Endothelial cell of umbilical vein (primary cell): ENCODE data around the gene FBXO21. TPM values are rescaled to one million over a fixed set of nuclear protein-coding genes. Genes with fewer than 3 reads are reported as not detected.

Source experiments
- BruUV-seq: library from RNA; stranded (reverse); fragments of 400-500 nt; replicated peaks from 2 replicates; lab custom pipeline; 2021; lab: Mats Ljungman, UMichigan
- CTCF ChIA-PET: fragments of 300-600, 350-600 bp; sonication (Branson Sonifier 250); formaldehyde crosslinking; loops from one replicate; lab custom pipeline; 2021; ENCODE audit warnings: antibody characterized with exemption, inconsistent platforms; lab: Charles Lee
- POLR2A ChIA-PET: fragments of 300-600, 350-600 bp; sonication (Branson Sonifier 250); formaldehyde crosslinking; loops from one replicate; lab custom pipeline; 2021; ENCODE audit warnings: antibody characterized with exemption, inconsistent platforms; lab: Charles Lee
- DNase-seq: peaks from one replicate; pipeline ENCODE4 v3.0.0-alpha.2; 2011; ENCODE audit warnings: low read depth, low spot score
- FAIRE-seq: peaks from 2 replicates; lab custom pipeline; 2011; peaks lifted over from hg19 to GRCh38; lab: Jason Lieb, UNC
- H2AFZ ChIP-seq: 2 replicates; pipeline ENCODE4 v1.6.0; 2012; ENCODE audit warnings: low read depth, low read length, control low read depth, inconsistent platforms
- H3K27ac ChIP-seq: 2 replicates; pipeline ENCODE4 v1.5.1; 2011; ENCODE audit warnings: low read depth, mild to moderate bottlenecking, control low read depth, low read length, moderate library complexity; ENCODE audit not compliant: insufficient read depth
- H3K27me3 ChIP-seq, 2 experiments: 2 replicates each; pipeline versions ENCODE4 v1.6.0 to v1.6.1; 2011; ENCODE audit warnings: low read length in 2 of 2, mixed read lengths in 1 of 2; ENCODE audit not compliant: control insufficient read depth in 2 of 2, insufficient read depth in 2 of 2
- H3K36me3 ChIP-seq, 2 experiments: 2 replicates in 1 of 2; 3 replicates in 1 of 2; pipeline ENCODE4 v1.5.1; 2011; ENCODE audit warnings: low read length in 2 of 2, mild to moderate bottlenecking in 1 of 2, moderate library complexity in 1 of 2; ENCODE audit not compliant: control insufficient read depth in 2 of 2, insufficient read depth in 2 of 2; ENCODE audit errors: extremely low read depth in 1 of 2
- H3K4me1 ChIP-seq: 3 replicates; pipeline ENCODE4 v1.5.1; 2011; ENCODE audit warnings: mild to moderate bottlenecking, low read length; ENCODE audit not compliant: control insufficient read depth, insufficient read depth; ENCODE audit errors: extremely low read depth
- H3K4me2 ChIP-seq: 2 replicates; pipeline ENCODE4 v1.6.1; 2011; ENCODE audit warnings: low read length, control low read depth, mixed read lengths; ENCODE audit not compliant: insufficient read depth
- H3K4me3 ChIP-seq, 3 experiments: fragments of 200-600 bp in 1 of 3; sonication (generic), shearing (Covaris generic) in 1 of 3; replicated peaks in 1 of 3; 2 replicates each; pipeline ENCODE4 v1.5.1; 2011 to 2016; ENCODE audit warnings: control low read depth in 3 of 3, low read length in 3 of 3, mild to moderate bottlenecking in 2 of 3, inconsistent platforms in 1 of 3, low read depth in 1 of 3, moderate library complexity in 1 of 3; ENCODE audit not compliant: insufficient read depth in 1 of 3
- H3K79me2 ChIP-seq: 2 replicates; pipeline ENCODE4 v1.6.0; 2012; ENCODE audit warnings: low read length, inconsistent platforms; ENCODE audit not compliant: control insufficient read depth, insufficient read depth
- H3K9ac ChIP-seq: replicated peaks from 2 replicates; pipeline ENCODE3; 2011; ENCODE audit warnings: low read length, control low read depth; ENCODE audit not compliant: insufficient read depth; ENCODE audit errors: extremely low read depth
- H3K9me1 ChIP-seq: replicated peaks from 3 replicates; pipeline ENCODE4 v1.6.0; 2011; ENCODE audit warnings: mild to moderate bottlenecking, low read length; ENCODE audit not compliant: control insufficient read depth, insufficient read depth; ENCODE audit errors: extremely low read depth
- H3K9me3 ChIP-seq: replicated peaks from 2 replicates; pipeline ENCODE4 v1.5.1; 2012; ENCODE audit warnings: low read length, inconsistent platforms; ENCODE audit not compliant: control insufficient read depth, insufficient read depth
- H4K20me1 ChIP-seq: replicated peaks from 2 replicates; pipeline ENCODE3; 2011; ENCODE audit warnings: mild to moderate bottlenecking, low read length; ENCODE audit not compliant: control insufficient read depth, insufficient read depth; ENCODE audit errors: extremely low read depth
- EZH2 ChIP-seq: IDR thresholded peaks from 2 replicates; pipeline ENCODE4 v1.6.1; 2012; ENCODE audit warnings: borderline replicate concordance, low read depth, mild to moderate bottlenecking, moderate library complexity, low read length, inconsistent platforms; ENCODE audit not compliant: severe bottlenecking
- FOS ChIP-seq: IDR thresholded peaks from 2 replicates; pipeline ENCODE4 v1.6.1; 2011; ENCODE audit warnings: mild to moderate bottlenecking, low read length, moderate library complexity, borderline replicate concordance; ENCODE audit not compliant: insufficient read depth
- GATA2 ChIP-seq: IDR thresholded peaks from 2 replicates; pipeline ENCODE4 v1.7.0; 2011; ENCODE audit warnings: low read depth, mild to moderate bottlenecking, moderate library complexity, mixed read lengths, low read length; ENCODE audit not compliant: insufficient read length, insufficient read depth
- JUN ChIP-seq: IDR thresholded peaks from 2 replicates; pipeline ENCODE4 v1.6.1; 2011; ENCODE audit warnings: borderline replicate concordance, low read depth; ENCODE audit not compliant: insufficient read length, insufficient read depth
- MYC ChIP-seq: IDR thresholded peaks from one replicate; pipeline ENCODE4 v1.6.1; 2011; ENCODE audit warnings: mild to moderate bottlenecking, low read depth, low read length
- POLR2A ChIP-seq: IDR thresholded peaks from 2 replicates; pipeline ENCODE4 v1.6.1; 2012; ENCODE audit warnings: low read depth, mild to moderate bottlenecking, control low read depth, low read length
- POLR2AphosphoS5 ChIP-seq: IDR thresholded peaks from 2 replicates; pipeline ENCODE4 v1.6.1; 2012; ENCODE audit warnings: low read depth, mild to moderate bottlenecking, control low read depth, low read length, moderate library complexity; ENCODE audit not compliant: insufficient read depth
- dilution Hi-C: fragments of 300-500 bp; cut with MboI; formaldehyde crosslinking; loops from one replicate; pipeline ENCODE4 v1.15.0; 2019; ENCODE audit warnings: low sequenced_read_pairs; ENCODE audit not compliant: extremely low pct_ligation_motif_present
- intact Hi-C: fragments of 100-400 bp; cut with micrococcal nuclease; formaldehyde crosslinking; loops from one replicate; pipeline ENCODE4 v1.10.0; 2022
- polyA plus RNA-seq, 4 experiments: library from polyadenylated mRNA; depleted of rRNA in 3 of 4; stranded (reverse) in 3 of 4; unstranded in 1 of 4; fragments of >200 nt; gene quantifications; 2 replicates each; pipeline versions ENCODE4 v1.2.1 to v1.2.3, GENCODE V29; 2011 to 2012; ENCODE audit warnings: missing spikeins in 1 of 4
- total RNA-seq: library from RNA; stranded (reverse); gene quantifications from 2 replicates; pipeline ENCODE4 v1.2.3, GENCODE V29; 2021
- TF ChIP-seq, protein P1 (sequence below), 2 donors: IDR thresholded peaks; 1 replicate in 1 of 2; 2 replicates in 1 of 2; pipeline ENCODE4 v1.5.1; 2011; ENCODE audit warnings: low read length in 2 of 2, mild to moderate bottlenecking in 2 of 2, moderate library complexity in 2 of 2, control low read depth in 1 of 2, inconsistent platforms in 1 of 2, low read depth in 1 of 2; ENCODE audit not compliant: insufficient read depth in 1 of 2; ENCODE audit errors: extremely low read depth in 1 of 2
- TF ChIP-seq, protein P2 (sequence below): IDR thresholded peaks from 2 replicates; pipeline ENCODE4 v1.6.1; 2011; ENCODE audit not compliant: insufficient read depth, insufficient read length

FBXO21 gene
- total and polyA plus RNA-seq, 2 donors (not counting 3 experiments of a cell fraction or from before 2014, with no cell fraction given): 41.6 to 66.7 TPM

DNA sequence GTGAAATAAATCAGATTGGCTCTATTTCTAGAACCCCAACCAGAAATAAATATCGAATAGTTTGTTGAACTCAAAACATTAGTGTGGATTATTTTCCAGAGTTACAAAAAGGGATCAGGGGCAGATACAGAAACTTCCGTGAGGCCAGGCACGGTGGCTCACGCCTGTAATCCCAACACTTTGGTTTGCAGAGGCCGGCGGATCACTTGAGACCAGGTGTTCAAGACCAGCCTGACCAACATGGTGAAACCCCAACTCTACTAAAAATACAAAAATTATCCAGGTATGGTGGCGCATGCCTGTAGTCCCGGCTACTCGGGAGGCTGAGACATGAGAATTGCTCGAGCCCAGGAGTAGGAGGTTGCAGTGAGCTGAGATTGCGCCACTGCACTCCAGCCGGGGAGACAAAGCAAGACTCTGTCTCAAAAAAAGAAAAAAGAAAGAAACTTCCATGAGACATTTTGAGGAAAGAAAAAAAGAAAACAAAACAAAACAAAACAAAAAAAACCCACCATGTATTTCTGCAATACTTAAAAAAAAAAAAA lies 2.1 kb downstream of the FBXO21 start:
- dilution Hi-C loops (no loop called here), intact Hi-C loops (no loop called here)
- Histone ChIP-seq H4K20me1 (no peaks in the 10 kb centered on the region), H3K27me3 (peaks cover 3 to 4% of the 10 kb centered on the region in 2 experiments), H3K9ac (no peak overlapping the region), H3K79me2 (peaks cover 15% of the 10 kb centered on the region), H3K4me2 (no peak overlapping the region), H3K9me3 (no peaks in the 10 kb centered on the region), H3K27ac (no peak overlapping the region), H2AFZ (no peak overlapping the region), H3K36me3 (peaks cover 0 to 9% of the 10 kb centered on the region in 2 experiments), H3K4me3 (no peak overlapping the region), H3K4me1 (peaks cover 9% of the 10 kb centered on the region), H3K9me1 (no peaks in the 10 kb centered on the region)
- ChIA-PET POLR2A (no interaction called here), CTCF (no interaction called here)
- DNase-seq: no peak
- FAIRE-seq: no peak
- TF ChIP-seq POLR2A: no peak
- TF ChIP-seq, protein P1, sequence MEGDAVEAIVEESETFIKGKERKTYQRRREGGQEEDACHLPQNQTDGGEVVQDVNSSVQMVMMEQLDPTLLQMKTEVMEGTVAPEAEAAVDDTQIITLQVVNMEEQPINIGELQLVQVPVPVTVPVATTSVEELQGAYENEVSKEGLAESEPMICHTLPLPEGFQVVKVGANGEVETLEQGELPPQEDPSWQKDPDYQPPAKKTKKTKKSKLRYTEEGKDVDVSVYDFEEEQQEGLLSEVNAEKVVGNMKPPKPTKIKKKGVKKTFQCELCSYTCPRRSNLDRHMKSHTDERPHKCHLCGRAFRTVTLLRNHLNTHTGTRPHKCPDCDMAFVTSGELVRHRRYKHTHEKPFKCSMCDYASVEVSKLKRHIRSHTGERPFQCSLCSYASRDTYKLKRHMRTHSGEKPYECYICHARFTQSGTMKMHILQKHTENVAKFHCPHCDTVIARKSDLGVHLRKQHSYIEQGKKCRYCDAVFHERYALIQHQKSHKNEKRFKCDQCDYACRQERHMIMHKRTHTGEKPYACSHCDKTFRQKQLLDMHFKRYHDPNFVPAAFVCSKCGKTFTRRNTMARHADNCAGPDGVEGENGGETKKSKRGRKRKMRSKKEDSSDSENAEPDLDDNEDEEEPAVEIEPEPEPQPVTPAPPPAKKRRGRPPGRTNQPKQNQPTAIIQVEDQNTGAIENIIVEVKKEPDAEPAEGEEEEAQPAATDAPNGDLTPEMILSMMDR (IDR thresholded peaks at IDR 0.05; ENCODE audit: extremely low read depth in 1 of 2, insufficient read depth in 1 of 2, low read depth in 1 of 2, low read length in 2 of 2): no peak
- TF ChIP-seq MYC: no peak
- TF ChIP-seq POLR2AphosphoS5: no peak
- TF ChIP-seq, protein P2, sequence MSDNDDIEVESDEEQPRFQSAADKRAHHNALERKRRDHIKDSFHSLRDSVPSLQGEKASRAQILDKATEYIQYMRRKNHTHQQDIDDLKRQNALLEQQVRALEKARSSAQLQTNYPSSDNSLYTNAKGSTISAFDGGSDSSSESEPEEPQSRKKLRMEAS: no peak
- TF ChIP-seq GATA2: no peak
- no peak for TF ChIP-seq EZH2
- no peak for TF ChIP-seq JUN
- TF ChIP-seq FOS: no peak
- BruUV-seq: no TSS peak
